Fibroblast of pulmonary artery (primary cell): ENCODE results near the gene RRP8.

Experiments used
- DNase-seq: peaks from one replicate; pipeline ENCODE4 v3.0.0-alpha.2; 2010; ENCODE audit warnings: low read depth
- H3K4me3 ChIP-seq: replicated peaks from 2 replicates; pipeline ENCODE4 v1.5.1; 2011; ENCODE audit warnings: low read depth, mild to moderate bottlenecking, control low read depth, low read length, moderate library complexity
- TF ChIP-seq, protein P1 (sequence below): IDR thresholded peaks from 2 replicates; pipeline ENCODE4 v1.5.1; 2011; ENCODE audit warnings: mild to moderate bottlenecking, control low read depth, low read length, inconsistent platforms; ENCODE audit errors: missing control alignments

The RRP8 gene

DNA sequence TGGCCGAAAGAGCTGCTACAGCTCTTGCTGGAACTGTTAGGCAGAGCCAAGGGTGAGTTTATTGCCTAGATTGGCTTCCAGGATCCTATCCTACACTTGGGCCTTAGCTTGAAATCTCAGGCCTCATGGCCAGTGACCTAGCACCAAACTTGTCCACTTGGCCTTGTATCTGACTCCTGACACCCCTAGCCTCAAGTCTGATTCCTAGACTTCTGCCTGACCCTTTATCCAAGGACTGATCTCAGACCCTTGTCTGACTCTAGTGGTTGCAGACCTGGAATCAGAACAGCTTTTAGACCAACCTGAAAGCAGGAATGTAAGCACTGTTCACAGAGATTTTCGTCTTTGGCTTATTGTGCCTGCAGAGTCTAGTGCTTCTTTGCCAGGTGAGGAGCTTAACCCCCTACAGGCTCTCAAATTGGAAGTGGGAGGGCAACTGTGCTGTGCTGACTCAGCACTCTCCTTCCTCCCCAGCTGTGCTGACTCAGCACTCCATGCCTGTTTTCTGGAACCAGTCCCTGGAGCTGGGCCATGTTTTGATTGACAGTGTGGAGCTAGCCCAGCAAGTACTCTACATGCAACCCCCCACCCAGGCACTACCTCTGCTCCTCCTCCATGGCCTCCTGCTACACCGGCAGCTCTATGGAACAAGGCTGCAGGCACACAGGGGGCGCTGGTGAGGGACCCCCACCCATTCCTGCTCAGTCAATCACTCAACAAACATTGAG, 35.1 kb downstream of the RRP8 start:
- TF ChIP-seq, protein P1, sequence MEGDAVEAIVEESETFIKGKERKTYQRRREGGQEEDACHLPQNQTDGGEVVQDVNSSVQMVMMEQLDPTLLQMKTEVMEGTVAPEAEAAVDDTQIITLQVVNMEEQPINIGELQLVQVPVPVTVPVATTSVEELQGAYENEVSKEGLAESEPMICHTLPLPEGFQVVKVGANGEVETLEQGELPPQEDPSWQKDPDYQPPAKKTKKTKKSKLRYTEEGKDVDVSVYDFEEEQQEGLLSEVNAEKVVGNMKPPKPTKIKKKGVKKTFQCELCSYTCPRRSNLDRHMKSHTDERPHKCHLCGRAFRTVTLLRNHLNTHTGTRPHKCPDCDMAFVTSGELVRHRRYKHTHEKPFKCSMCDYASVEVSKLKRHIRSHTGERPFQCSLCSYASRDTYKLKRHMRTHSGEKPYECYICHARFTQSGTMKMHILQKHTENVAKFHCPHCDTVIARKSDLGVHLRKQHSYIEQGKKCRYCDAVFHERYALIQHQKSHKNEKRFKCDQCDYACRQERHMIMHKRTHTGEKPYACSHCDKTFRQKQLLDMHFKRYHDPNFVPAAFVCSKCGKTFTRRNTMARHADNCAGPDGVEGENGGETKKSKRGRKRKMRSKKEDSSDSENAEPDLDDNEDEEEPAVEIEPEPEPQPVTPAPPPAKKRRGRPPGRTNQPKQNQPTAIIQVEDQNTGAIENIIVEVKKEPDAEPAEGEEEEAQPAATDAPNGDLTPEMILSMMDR: no peak
- H3K4me3 ChIP-seq: no peak overlapping the region
- peak; percentile 89 for DNase-seq

- no peak overlapping the region for H3K4me3 ChIP-seq
- no peak for DNase-seq
- TF ChIP-seq, protein P1: no peak
Measured at GRCh38 chr11:6567371-6567745, 36.1 kb downstream of the RRP8 start.

GRCh38 chr11:6566704-6567370, 36.6 kb downstream of the RRP8 start:
- no peak overlapping the region for H3K4me3 ChIP-seq
- TF ChIP-seq, protein P1: no peak
- DNase-seq: no peak

DNA sequence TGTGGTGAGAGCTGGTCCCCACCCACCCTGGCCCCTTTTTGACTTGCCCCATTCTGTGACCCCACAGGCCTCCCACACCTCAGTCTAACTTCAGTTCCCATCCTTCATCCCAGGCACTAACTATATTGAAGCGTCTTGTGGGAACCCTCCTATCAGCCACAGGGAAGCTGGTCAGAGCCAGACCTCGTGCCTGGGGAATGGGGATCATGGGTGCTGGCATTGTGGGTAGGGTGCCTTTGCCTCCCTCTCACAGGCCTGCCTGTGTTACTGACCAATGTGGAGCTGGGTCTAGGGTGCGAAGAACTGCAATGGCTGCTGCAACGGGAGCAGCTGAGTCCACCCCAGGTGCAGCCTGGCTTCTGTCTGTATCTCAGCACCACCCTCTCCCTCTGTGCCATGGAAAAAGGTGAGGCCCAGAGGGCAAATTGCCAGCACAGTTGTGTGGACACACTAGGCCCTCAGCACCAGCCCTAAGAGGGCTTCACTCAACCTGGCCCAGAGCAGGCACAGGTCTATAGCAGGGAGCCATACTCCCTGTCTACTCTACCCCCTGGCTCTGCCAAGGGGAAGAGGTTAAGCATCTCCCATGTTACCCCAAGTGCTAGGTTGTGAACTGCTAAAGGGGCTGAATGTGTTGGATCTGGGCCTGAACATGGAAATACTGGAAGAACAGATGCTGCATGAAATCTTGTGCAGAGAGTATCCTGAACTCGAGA, 37.3 kb downstream of the RRP8 start:
- TF ChIP-seq, protein P1: no peak
- no peak overlapping the region for H3K4me3 ChIP-seq
- DNase-seq: no peak

- TF ChIP-seq, protein P1: no peak
- no peak overlapping the region for H3K4me3 ChIP-seq
- no peak for DNase-seq
Measured at GRCh38 chr11:6565325-6565724, 38.1 kb downstream of the RRP8 start.

DNA sequence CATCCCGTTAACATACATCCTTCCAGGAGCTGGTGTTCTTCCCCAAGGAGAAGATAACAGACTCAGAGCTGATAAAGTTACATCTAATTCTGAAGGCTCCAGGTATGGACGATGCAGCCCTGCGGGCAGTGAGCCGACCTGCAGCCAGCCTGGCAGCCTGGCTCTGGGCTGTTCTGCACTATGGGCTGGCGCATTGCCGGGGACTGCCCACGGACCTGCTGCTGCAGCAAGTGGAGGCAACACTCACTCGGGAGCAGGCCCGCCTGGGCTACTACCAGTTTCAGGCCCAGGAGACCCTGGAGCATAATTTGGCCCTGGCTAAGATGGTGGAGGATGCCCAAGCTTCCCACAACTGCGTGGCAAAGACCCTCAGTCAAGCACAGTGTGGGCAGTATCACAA, 39.7 kb downstream of the RRP8 start:
- DNase-seq: no peak
- H3K4me3 ChIP-seq: no peak overlapping the region
- TF ChIP-seq, protein P1: no peak
